ENCODE results near the gene AFF3. TPM values are rescaled to one million over a fixed set of nuclear protein-coding genes. Genes with fewer than 3 reads are reported as not detected.

AFF3 gene
- total RNA-seq, 4 donors from 2014 or later = 9.0 to 20.2 (median 14.5) TPM

DNA sequence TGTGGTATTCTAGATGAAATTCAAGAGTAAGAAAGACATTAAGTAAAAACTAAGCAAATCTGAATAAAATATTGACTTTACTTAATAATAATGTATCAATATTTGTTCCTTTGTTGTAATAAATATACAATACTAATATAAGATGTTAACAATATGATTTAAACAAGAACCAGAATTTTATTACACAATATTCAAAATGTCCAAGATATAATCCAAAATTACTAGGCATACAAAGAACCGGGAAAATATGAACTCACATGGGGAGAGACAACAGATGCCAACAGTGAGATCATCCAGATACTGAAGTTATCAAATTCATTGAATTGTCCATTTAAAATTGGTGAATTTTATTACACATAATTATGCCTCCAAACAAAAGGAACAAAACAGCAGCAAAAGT lies 286.3 kb downstream of the AFF3 start:
- Histone ChIP-seq H3K27ac (no peak overlapping the region), H3K36me3 (no peaks in the 10 kb centered on the region), H3K27me3 (no peaks in the 10 kb centered on the region), H3K9me3 (no peaks in the 10 kb centered on the region), H3K4me1 (peaks cover 0 to 3% (median 1%) of the 10 kb centered on the region in 4 donors), H3K4me3 (no peak overlapping the region)
- TF ChIP-seq, protein P1, sequence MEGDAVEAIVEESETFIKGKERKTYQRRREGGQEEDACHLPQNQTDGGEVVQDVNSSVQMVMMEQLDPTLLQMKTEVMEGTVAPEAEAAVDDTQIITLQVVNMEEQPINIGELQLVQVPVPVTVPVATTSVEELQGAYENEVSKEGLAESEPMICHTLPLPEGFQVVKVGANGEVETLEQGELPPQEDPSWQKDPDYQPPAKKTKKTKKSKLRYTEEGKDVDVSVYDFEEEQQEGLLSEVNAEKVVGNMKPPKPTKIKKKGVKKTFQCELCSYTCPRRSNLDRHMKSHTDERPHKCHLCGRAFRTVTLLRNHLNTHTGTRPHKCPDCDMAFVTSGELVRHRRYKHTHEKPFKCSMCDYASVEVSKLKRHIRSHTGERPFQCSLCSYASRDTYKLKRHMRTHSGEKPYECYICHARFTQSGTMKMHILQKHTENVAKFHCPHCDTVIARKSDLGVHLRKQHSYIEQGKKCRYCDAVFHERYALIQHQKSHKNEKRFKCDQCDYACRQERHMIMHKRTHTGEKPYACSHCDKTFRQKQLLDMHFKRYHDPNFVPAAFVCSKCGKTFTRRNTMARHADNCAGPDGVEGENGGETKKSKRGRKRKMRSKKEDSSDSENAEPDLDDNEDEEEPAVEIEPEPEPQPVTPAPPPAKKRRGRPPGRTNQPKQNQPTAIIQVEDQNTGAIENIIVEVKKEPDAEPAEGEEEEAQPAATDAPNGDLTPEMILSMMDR (IDR thresholded peaks at IDR 0.05) = no peak
- no peak for TF ChIP-seq POLR2A (IDR thresholded peaks at IDR 0.05)
- TF ChIP-seq EP300 (IDR thresholded peaks at IDR 0.05; ENCODE audit: low read depth) = no peak
- no peak for TF ChIP-seq POLR2AphosphoS5 (IDR thresholded peaks at IDR 0.05)
- 83 to 91% methylated on average over 1 of the region's 1 CpG for WGBS, 2 donors (ENCODE audit: low coverage in 1 of 2)
- intact Hi-C loops (cut with DNase I; ENCODE audit: low total_unique reads) = no loop called here
- DNase-seq = no peak
- in situ Hi-C loops (cut with MboI; ENCODE audit: low pct_ligation_motif_present in 1 of 4, low pct_unique_long_range_greater_than_20kb in 1 of 4, low sequenced_read_pairs in 3 of 4) = no loop called here

- Histone ChIP-seq H3K4me3 (no peak overlapping the region), H3K36me3 (no peaks in the 10 kb centered on the region), H3K27me3 (no peaks in the 10 kb centered on the region), H3K4me1 (no peaks in the 10 kb centered on the region), H3K9me3 (no peaks in the 10 kb centered on the region), H3K27ac (no peak overlapping the region)
- DNase-seq = no peak
- no peak for TF ChIP-seq POLR2AphosphoS5 (IDR thresholded peaks at IDR 0.05)
- TF ChIP-seq EP300 (IDR thresholded peaks at IDR 0.05; ENCODE audit: low read depth) = no peak
- TF ChIP-seq POLR2A (IDR thresholded peaks at IDR 0.05) = no peak
- TF ChIP-seq, protein P1 (IDR thresholded peaks at IDR 0.05) = no peak
- intact Hi-C loops (cut with DNase I; ENCODE audit: low total_unique reads) (no loop called here), in situ Hi-C loops (cut with MboI; ENCODE audit: low pct_ligation_motif_present in 1 of 4, low pct_unique_long_range_greater_than_20kb in 1 of 4, low sequenced_read_pairs in 3 of 4) (no loop called here)
- 58 to 61% methylated on average over 5 of the region's 5 CpGs for WGBS, 2 donors (ENCODE audit: low coverage in 1 of 2)
These were observed 288.0 kb downstream of the AFF3 start for GRCh38 chr2:99854236-99854852.

DNA sequence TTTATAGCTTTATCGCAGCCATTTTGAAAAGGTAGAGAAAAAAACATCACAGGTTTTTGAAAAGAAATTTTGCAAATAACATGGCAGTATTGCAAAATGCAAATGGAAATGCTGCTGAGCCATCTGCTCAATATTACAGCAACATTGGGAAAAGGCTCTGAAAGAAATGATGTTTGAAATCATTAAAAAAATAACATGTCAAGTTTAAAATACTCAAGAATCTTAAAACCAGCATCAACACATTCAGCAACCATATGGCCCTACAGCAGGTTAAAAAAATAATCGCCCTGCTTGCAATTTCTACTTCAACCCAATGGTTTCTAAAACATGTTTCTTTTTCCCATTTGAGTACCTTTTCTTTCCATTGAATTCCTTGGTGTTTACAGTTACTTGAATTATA lies 289.4 kb downstream of the AFF3 start:
- DNase-seq = no peak
- intact Hi-C loops (cut with DNase I; ENCODE audit: low total_unique reads) (no loop called here), in situ Hi-C loops (cut with MboI; ENCODE audit: low pct_ligation_motif_present in 1 of 4, low pct_unique_long_range_greater_than_20kb in 1 of 4, low sequenced_read_pairs in 3 of 4) (no loop called here)
- Histone ChIP-seq H3K27ac (no peak overlapping the region), H3K4me1 (no peaks in the 10 kb centered on the region), H3K36me3 (no peaks in the 10 kb centered on the region), H3K9me3 (no peaks in the 10 kb centered on the region), H3K27me3 (no peaks in the 10 kb centered on the region), H3K4me3 (no peak overlapping the region)
- TF ChIP-seq, protein P1 (IDR thresholded peaks at IDR 0.05) = no peak
- no peak for TF ChIP-seq POLR2AphosphoS5 (IDR thresholded peaks at IDR 0.05)
- WGBS, 2 donors (ENCODE audit: low coverage in 1 of 2) = 78 to 93% methylated on average over 2 of the region's 2 CpGs

GRCh38 chr2:99852376-99852934 lies 289.9 kb downstream of the AFF3 start:
- Histone ChIP-seq H3K27me3 (no peaks in the 10 kb centered on the region), H3K9me3 (no peaks in the 10 kb centered on the region), H3K4me1 (no peaks in the 10 kb centered on the region), H3K4me3 (no peak overlapping the region), H3K27ac (no peak overlapping the region), H3K36me3 (no peaks in the 10 kb centered on the region)
- no peak for DNase-seq
- intact Hi-C loops (cut with DNase I; ENCODE audit: low total_unique reads) (no loop called here), in situ Hi-C loops (cut with MboI; ENCODE audit: low pct_ligation_motif_present in 1 of 4, low pct_unique_long_range_greater_than_20kb in 1 of 4, low sequenced_read_pairs in 3 of 4) (no loop called here)
- WGBS, 2 donors (ENCODE audit: low coverage in 1 of 2) = 84 to 88% methylated on average over 6 of the region's 6 CpGs
- TF ChIP-seq, protein P1 (IDR thresholded peaks at IDR 0.05) = no peak
- TF ChIP-seq POLR2A (IDR thresholded peaks at IDR 0.05) (no peak), POLR2AphosphoS5 (IDR thresholded peaks at IDR 0.05) (no peak), EP300 (IDR thresholded peaks at IDR 0.05; ENCODE audit: low read depth) (no peak)
